HG03558 (cell line): Measurements from ENCODE around the gene VAV3.
A peak's percentile ranks its signal among the peaks of the same experiment; 100 is the strongest.

Experiments used
- ATAC-seq: cut with Tn5 transposase; IDR thresholded peaks from one replicate; pipeline ENCODE4 v1.9.1; 2021; ENCODE audit warnings: moderate number of reproducible peaks; ENCODE audit not compliant: unreplicated experiment; ENCODE audit errors: extremely low read depth

Gene VAV3

DNA sequence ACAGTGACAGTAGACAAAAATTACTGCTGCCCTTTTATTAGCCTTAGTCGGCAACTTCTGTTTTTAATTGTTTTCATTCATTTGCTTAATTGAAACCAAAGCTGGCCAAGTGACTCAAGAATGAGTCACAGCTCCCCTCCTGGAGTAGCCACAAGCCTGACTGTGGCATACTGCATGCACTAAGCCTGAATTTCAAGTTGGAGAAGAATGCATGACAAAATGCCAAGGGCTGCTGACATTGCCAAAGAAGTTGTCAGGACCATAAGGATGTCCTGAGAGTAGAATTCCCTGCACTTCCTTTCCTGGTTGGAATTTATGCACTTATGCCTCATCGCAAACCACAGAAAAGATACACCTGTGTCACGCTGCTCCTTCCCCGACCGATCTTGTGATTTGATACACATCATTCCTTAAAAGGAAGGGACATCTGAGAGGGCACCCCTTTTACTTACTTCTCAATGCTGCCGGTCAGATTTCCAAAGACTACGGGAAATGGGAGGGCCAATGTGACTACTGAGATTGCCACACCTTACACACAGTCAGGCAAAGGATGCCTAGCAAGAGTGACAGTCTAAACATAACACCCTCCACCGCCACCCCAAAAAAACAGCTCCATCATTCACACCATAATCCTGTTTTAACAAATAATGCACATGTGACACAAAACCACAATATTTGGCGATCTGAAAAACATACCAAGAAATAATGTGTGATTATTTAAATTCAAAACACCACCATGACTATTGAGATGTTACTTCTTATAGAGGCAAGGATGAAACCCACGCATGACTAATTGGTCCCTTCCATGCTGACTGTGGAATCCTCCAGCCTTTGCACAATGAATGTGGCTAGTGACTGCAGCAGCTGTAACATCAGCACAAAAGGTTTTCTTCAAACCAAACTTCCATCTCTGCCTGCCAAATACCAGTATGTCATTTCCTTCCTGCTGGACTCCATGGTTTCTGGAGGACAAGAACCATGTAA is 28.2 kb downstream of the VAV3 start:
- no peak for ATAC-seq

DNA sequence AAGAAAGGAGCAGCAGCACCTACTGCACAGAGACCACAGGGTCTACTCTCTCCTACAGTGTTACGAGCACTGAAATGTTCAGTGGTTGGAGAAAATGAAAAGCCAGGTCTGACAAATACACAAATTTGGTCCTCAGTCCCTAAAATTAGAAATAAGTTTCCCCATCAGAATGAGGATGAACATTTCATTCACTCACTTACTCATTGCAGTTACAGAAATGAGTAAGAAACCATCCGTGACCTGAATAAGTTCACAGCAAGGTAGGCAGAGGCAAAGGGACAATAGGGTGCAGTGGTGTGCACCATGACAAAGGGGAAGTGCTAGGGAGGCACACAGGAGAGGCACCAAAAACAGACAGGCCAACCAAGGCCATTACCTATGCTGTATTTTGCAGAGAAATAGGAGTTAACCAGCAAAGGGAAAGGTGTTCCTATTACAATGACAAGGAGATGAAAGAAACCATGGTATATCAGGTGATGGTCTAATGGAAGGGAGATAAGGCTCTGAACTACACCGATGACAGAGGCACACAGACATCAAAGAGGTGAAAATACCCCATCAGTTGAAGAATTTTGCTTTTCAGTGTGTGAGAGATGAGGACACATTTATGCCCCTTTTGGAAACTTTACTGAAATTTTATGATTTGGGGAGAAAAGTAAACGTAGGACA is 29.4 kb downstream of the VAV3 start:
- peak; percentile 87 for ATAC-seq

DNA sequence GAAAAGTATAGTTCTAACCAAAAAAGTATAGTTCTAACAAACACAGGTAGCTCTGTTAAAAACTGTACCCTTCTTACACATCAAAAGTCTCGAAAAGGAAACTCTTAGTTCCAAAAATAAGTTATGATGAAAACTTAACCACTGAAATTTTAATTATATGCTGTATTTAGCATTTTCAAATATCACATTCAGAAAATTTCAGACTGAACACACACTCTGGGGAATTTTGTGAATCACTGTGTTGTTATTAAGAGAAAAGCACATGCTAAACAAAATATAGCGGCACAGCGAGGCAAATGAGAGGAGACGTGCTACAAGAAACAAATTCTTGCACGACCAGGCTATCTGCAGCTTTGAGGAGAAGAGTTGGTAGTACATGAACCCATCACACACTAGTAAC is 30.4 kb downstream of the VAV3 start:
- no peak for ATAC-seq

DNA sequence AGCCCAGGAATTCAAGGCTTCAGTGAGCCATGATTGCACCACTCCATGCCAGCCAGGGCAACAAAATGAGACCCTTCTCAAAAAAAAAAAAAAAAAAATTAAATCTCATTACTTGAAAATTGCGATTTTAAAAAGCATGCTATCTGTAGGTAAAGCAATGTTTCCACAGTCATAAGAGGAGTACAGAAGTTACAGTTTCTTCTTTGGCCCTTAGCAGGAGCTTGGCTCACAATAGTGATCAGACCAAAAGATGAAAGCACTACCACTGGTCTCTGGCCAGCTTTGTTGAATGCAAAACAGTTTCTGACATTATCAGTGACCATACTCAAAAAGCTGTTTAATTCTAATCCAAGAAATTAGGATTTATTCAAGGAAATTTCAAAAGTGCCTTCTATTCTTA is 31.2 kb downstream of the VAV3 start:
- ATAC-seq, result no peak

DNA sequence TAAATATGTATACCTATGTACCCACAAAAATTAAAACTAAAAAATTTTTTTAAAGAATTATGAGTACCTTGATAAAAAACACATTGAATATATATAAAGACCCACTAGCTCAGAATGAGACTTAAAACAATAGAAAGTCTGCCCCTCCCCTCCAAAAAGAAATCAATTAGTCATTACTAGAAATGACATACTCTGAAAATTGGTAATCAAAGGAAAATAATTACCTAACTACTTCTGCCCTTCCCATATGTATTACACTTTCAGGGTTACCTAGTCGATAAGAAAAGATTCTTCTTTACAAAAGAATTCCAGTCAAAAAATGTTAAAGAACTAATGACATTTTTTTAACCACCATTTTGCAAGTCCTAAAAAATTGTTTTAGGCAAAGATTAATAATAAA is 34.7 kb downstream of the VAV3 start:
- ATAC-seq, result no peak

DNA sequence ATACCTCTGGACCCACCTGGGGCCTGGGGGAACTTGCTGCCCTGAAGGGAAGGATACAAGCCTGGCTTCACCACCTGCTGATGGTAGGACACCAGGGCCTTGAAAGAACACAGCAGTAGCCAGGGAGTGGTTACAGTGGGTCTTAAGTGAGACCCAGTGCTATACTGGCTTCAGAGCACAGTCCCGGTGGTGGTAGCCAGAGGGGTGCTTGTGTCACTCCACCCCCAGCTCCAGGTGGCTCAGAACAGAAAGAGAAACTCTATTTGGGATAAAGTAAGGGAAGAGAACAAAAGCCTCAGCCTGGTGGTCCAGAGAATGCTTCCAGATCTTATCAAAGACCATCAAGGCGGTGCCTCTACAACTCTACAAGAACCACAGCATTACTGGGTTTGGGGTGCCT is 37.2 kb downstream of the VAV3 start:
- ATAC-seq, result no peak

DNA sequence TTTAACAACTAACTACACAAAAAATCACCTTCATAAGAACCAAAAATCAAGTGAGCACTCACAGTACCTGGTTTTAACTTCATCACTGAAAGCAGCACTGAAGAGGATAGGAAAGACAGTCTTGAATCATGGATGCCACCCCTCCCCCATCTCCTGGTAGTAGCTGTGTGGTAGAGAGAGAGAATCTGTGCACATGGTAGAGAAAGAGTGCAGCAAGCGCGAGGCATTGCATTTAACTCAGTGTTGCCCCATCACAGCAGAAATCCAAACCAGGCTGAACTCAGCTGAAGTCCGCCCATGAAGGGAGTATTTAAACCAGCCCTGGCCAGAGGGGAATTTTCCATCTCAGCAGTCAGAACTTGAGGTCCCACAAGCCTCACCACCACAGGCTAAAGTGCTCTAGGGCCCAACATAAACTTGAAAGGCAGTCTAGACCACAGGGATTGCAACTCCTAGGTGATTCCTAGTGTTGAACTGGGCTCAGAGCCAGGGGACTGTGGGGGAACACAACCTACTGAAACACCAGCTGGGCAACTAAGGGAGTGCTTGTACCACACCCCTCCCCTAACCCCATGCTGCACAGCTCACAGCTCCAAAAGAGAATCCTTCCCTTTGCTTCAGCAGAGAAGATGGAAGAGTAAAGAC is 38.4 kb downstream of the VAV3 start:
- no peak for ATAC-seq

DNA sequence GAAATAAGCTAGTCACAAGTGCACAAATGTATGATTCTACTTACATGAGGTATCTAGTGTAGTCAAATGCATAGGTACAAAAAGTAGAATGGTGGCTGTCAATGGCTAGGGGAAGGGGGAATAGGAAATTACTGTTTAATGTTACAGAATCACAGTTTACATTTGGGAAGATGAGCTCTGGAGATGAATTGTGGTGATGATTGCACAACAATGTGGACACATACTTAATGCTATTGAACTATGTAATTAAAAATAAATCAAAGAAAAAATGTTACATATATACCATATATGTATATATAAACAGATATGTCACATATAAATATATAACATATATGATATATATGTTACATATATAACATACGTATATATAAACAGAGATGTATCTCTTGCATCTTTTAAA is 39.4 kb downstream of the VAV3 start:
- ATAC-seq, result no peak

DNA sequence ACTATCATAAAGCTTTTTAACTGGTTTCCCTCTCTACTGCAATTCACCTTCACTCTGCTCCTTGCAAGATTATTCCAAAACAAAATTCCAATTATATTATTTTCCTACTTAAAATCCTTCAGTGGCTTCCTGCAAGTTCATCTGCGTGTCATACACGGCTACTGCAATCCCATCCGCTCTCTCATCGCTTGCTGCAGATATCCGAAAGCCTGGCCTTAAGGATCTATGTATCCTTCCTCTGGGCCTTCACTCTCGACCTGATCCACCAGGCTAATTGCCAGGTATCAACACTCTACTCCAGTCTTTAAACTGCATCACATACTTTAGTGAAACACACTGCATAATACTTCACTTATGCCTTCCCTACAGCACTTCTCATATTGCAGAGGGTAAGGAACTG is 44.0 kb downstream of the VAV3 start:
- ATAC-seq, result no peak

DNA sequence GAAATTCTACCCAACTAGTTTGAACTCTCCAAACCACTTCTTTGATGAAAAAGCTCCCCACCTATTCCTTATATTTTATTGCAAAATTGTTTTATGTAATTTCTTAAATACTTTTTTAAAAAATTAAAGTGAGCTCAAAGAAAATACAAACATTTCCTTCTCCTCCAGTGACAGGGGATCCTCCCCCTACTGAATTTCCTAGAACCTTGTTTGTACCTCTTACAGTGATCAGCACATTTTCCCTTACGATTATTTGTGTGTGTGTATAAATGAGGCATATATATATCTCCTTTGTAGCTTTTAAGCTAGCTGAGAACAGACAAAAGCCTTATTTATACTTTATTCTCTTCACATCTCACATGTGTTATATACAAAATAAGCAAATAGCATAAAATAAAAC is 44.4 kb downstream of the VAV3 start:
- no peak for ATAC-seq

DNA sequence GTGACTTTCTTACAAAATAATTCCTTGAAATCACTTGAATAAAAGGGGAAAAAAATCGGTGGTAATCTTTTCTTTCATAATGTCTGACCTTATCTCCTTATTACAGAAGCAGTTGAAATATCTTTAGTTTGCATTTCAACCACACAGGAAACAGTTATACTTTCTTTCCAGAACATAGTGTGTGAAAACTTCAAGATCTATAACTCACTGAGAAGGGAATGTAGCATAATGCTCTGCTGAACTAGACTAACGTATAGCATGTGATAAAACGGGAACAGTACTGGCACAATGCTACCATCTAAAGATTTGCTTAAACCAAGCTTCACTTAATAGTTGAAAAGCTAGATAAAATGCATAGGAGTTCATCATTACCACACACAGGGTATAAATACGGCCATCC is 45.0 kb downstream of the VAV3 start:
- no peak for ATAC-seq

DNA sequence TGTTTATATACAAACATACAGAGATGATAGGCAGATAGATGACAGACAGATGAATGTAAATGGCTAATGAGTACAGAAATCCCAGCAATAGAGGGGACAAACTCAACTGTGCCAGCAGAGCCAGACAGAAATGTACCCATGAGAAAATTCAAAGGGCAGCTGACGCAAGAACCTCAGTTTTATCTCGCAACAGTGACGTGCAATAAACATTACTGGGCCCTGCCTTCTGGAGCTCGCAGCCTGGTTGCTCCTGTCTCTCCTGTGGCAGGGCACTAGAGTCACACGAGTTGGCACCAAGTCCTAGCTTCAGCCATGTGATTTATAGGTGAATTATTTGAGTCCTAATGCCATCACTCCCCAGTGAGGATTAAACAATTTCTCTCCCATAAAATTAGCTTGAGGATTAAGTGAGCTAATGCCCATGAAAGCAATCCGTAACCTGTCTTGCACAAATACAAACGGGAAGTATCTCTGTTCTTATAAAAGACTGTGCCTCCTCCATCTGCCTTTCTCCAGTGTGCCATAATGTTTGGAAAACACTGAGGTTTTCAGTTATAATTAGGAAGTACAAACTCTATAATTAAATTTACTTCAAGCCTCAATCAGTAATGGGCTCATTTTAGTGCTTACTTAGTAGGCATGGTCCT is 50.7 kb downstream of the VAV3 start:
- no peak for ATAC-seq

DNA sequence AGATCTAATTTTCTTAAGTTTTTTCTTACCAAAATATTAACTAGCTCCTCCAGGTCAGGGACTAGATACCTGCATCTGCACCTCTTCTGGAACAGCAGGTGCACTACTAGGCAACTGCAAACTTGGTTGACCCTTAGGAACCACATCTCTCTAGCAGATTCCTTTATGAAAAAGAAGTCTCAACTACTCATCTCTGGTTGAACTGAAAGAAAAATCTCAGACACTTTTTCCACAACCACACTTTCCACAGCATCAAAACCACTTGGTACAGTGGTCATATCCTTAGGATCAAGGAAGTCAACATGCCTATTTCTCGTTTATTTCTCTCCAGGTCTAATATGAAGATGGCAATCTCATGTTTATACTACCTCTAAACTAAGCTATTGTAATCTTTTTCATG is 52.3 kb downstream of the VAV3 start:
- ATAC-seq, result no peak

DNA sequence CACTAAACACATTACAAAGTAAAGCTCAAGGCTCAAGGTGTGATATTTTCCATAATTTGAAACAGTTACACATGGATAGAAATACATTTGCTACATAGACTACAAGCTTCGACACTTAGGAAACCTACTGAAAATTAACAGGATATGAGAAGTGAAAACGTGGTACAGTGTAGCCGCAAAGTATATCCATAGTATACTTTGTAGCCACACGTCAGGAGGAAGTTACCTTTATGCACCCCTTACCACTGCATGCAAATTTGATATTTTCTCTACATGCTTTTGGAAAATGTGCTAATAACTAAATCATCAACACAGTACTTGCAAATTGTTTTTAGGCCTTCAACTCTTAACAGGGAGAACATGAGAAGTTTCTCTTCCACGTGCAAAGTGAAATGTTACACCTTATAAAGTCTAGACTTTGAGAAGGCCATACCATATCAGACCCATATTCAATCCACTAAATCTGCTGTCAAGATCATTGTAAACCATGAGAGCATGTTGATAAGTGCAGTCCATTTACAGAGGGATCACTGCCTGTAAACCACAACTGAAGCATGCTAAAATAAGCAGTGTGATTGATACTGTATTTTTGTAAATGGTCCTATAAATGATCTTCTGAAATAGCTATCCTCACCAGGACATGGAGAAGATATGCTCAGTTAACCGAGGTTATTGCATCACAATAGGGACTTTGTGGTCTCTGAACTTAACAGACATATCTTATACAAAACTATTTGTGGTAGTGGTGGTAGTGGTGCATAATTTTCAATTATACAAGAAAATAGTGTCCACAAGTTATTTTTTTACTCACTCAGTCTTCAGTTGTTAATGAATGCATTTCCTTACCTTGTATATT is 64.7 kb downstream of the VAV3 start:
- no peak for ATAC-seq

DNA sequence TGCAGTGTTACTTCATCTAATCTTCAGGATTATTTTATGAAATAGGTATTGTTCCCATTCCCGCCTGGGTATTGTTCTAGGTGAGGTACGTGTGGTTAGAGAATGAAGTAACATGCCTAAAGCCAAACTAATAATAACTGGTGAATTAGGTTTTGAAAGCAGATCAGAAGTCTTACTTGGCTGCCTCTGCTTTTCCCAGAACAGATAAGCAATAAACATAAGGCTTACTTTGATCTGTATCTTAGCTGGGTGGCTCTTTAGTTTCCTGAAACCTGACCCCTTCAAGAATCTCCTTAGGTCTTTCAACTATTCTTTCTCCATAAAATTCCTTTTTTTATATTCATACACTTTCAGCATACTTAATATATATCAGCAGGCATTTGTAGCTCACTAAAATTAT is 65.3 kb downstream of the VAV3 start:
- no peak for ATAC-seq

DNA sequence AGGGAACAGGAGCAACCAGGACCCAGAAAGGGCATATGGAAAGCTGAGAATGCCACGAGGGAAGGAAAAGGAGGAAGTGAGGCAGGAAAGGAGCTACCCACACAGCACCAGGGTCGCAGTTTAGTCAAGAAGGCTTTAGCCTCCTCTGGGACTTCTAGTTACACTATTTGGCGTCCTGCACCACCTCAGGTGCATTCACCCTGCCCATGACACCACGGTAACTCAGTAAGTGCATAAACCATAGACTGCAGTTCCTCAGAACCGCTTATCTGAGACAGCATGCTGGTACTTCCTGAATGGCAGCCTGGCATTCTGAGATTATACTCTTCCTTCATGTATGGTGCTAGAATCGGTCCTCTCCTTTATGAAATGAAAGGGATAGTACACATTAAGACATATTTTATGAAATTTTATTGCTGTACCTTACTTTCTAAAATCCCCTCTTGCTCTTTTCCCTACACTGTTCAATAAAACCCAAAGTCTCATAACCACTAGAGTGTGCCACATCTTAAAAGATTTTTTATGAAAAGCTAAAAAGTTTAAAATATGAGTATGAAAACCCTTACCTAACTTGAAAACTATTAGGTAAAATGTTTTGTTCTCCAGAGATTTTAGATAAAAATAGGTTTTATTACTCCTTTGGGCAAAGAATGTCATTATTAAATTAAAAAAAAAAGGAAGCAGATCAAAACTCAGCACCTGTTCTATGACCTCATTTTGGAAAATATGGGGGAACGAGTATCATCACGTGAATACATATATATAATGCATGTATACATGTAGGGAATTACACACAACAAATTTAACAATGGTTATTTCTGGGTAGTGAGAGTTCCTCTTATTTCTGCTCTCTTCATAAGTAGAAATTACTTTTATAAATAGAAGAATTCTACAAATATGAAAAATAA is 67.3 kb downstream of the VAV3 start:
- no peak for ATAC-seq

DNA sequence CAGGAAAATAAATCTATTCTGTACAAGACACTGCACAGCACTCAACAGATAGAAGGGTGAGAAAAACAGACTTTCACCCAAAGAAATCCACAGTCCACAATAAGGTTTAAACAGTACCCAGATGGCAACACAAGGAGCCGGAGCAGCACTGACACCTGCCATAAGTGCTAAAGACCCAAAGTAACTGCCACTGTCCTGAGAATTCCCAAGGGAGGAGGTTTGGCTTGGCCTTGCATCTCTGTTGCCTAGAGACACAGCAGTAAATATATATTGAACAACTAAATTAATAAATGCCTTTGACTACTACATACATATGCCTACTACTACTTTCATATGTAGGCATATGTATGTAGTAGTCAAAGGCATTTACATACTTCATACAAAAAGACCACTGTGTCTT is 68.0 kb downstream of the VAV3 start:
- ATAC-seq, result no peak

DNA sequence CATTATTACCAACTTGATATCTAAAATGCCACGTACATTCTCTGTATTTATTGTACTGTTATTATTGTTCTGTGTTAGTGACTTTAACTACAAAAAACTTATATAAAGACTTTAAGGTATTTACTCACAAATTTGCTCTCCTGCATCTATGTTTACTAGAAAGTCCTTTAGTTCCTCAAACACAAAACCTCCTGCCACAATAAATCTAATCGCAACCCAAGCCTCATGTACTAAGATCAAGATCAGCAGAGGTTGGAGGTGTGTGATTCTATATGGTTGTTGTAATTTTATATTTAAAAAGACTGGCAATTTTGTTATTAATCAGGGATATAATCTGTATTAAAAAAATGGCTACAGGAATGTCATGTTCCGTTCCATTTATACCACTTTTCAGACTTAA is 68.6 kb downstream of the VAV3 start:
- no peak for ATAC-seq
